Left forelimb (tissue), 1 donor: ENCODE data around the gene ABCC1.
"Not testable (repeated sequence)": the region's sequence is repeated elsewhere in the genome, so short reads cannot be mapped to it uniquely, and the experiment has no call there.

Experiments used
- DNase-seq: peaks from one replicate; pipeline ENCODE4 v3.0.0-alpha.2; 2018; ENCODE audit warnings: low spot score

ABCC1 gene

GRCh38 chr16:16083421-16084156, 134.2 kb downstream of the ABCC1 start:
- DNase-seq: no peak

GRCh38 chr16:16084874-16085273, 135.5 kb downstream of the ABCC1 start:
- no peak for DNase-seq

- no peak for DNase-seq
These were observed 137.4 kb downstream of the ABCC1 start for GRCh38 chr16:16086653-16087446.

- DNase-seq: no peak
These were observed 140.8 kb downstream of the ABCC1 start for GRCh38 chr16:16090238-16090637.

GRCh38 chr16:16092925-16093627, 143.7 kb downstream of the ABCC1 start:
- no peak for DNase-seq

- no peak for DNase-seq
These were observed 144.4 kb downstream of the ABCC1 start for GRCh38 chr16:16093628-16094332.

- DNase-seq: no peak
These were observed 146.2 kb downstream of the ABCC1 start for GRCh38 chr16:16095646-16096045.

GRCh38 chr16:16096121-16096857, 146.9 kb downstream of the ABCC1 start:
- DNase-seq: no peak

GRCh38 chr16:16096858-16097213, 147.4 kb downstream of the ABCC1 start:
- no peak for DNase-seq

GRCh38 chr16:16099320-16099719, 149.9 kb downstream of the ABCC1 start:
- DNase-seq: no peak

- no peak for DNase-seq
These were observed 151.2 kb downstream of the ABCC1 start for GRCh38 chr16:16100631-16101030.

- no peak for DNase-seq
These were observed 152.2 kb downstream of the ABCC1 start for GRCh38 chr16:16101585-16101984.

GRCh38 chr16:16102738-16103137, 153.3 kb downstream of the ABCC1 start:
- no peak for DNase-seq

- DNase-seq: not testable (repeated sequence)
These were observed 154.9 kb downstream of the ABCC1 start for GRCh38 chr16:16104132-16104803.

GRCh38 chr16:16104804-16105141, 155.4 kb downstream of the ABCC1 start:
- DNase-seq: not testable (repeated sequence)

- no peak for DNase-seq
These were observed 156.2 kb downstream of the ABCC1 start for GRCh38 chr16:16105646-16106045.

GRCh38 chr16:16106466-16106865, 157.1 kb downstream of the ABCC1 start:
- DNase-seq: no peak

GRCh38 chr16:16107839-16108238, 158.4 kb downstream of the ABCC1 start:
- no peak for DNase-seq

- no peak for DNase-seq
These were observed 159.3 kb downstream of the ABCC1 start for GRCh38 chr16:16108759-16109158.

GRCh38 chr16:16109453-16110110, 160.2 kb downstream of the ABCC1 start:
- DNase-seq: no peak

GRCh38 chr16:16110111-16110490, 160.7 kb downstream of the ABCC1 start:
- no peak for DNase-seq
